ENCODE data around the gene OSM.

The OSM gene

DNA sequence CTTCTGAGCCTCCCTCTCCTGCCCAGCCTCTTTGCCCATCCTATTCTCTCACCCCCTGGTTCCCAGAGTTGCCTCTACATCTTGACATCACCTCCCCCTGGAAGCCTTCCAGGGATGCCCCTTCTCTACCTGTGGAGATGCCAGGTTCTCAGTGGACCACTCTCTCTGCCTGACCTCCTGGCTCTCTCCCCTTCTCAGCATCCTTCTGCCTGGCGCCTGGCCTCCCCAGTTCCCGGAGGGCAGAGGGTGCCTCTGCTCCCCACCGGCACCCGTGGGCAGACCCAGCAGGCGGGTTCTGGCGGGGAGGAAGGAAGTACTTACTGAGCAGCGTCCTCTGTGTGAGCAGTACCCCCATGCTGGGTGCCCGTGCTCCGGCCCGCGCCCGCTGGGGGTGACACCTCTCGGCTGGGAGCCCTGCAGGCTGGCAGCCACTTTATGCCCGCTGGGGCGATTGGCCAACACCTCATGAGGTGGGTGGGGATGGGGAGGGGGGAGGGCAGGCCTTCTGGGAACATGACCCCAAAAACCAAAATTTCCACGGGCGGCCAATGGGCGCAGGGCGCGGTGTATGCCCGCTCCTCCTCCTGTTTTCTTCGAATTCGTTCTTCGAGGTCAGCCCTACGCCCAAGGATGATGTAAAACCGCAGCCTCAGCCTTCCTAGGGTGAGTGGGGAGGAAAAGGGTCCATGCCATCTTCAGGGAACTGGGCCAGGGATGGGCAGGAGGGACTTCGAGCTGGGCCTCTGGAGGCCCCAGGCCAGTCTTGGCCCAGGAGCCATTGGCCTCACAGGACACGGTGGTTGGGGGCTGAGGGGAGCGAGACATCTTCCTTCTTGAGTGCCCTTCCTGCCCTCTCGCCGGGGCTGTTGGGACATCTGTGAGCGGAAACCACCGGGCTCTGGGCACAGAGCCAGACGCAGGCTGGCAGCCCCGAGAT is at the start of gene OSM:
OSM (minus strand) TSS at position 407 of the 937 bp plus-strand sequence; CDS start at position 355, 52 bp downstream.
- DNase-seq: peak; percentile 70

DNA sequence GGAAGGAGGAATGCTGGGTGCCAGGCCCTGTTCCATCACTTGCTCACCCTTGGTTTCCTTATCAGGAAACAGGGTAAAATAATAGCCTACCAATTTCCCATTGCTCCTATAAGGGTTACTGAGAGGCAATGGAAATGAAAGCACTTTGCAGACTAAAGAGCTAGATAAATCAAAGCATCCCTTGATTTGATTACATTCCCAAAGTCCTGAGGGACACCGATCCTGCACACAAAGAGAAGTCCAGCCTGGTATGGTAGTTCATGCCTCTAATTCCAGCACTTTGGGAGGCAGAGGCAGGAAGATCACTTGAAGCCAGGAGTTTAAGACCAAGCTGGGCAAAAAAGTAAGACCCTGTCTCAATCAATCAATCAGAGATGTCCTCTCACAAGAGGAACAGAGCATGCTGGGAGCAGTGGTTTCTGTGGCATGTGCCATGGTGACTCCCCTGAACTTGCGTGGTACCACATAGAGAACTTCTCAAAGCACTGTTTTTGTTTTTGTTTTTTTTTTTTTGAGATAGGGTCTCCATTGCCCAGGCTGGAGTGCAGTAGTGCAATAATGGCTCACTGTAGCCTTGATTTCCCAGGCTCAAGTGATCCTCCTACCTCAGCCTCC is 49.4 kb upstream of the OSM start:
- DNase-seq: no peak

DNA sequence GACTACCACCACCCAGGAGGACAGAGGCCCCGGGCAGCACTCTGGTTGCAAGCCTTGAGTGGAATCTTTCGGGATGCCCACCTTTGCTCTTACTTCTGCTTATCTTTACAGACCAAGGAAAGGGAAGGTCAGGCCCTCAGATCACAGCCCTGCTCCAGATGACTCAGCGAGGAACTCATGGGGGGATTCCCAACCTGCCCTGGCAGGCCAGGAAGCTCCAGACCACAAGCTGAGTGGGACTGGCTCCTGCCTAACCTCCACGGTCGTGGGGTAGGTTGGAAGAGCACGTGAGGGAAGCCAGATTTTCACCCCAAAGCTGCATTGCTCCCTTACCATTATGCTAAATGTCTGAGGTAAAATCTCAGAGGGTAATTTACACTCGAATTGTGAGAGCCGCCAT is 48.3 kb upstream of the OSM start:
- no peak for DNase-seq

DNA sequence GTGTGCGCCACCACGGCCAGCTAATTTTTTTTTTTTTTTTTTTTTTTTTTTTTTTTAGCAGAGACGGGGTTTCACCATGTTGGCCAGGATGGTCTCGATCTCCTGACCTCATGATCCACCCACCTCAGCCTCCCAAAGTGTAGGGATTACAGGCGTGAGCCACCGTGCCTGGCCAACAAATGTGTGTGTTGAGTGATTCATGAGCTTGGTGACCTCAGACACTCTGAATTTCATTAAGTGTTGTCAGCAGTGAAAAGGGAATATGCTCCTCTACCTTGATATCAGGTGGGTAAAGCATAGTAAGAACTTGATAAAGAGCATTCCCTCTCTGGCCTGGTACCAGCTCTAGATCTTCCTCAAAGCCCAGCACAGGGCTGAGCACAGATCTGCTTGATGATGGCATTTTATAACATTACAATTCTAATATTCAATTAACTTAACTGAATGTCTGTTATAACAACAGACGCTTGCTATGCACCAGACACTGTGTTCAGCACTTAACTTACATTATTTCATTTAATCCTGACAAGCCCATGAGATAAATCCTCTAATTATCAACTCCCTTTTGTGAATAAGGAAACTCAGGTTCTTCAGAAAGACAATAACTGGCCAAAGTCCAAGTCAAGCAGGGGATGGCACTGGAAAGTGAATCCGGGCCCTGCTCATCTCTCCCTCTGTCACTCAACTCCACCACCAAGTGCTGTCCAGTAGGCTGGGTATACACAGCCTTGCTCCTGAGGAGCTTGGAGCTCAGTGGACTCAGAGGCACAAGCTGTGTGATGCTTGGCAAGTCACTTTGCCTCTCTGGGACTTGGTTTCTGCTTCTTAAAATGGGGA is 47.1 kb upstream of the OSM start:
- DNase-seq: no peak

DNA sequence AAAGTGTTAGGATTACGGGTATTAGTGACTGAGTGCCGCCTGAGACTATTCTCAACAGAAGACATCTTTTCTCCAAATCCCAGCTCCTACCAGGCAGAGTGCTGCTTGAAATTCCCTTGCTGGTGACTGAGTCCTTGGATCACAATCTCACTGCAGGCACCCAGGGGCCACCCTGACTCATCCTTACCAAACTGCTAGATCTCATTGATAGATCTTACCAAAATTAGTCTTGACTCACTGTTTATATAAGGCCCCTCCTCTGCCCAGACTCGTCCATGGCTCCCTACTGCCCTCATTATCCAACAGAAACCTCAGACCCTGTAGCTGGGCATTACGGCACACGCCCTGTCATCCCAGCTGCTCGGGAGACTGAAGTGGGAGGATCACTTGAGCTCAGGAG is 45.4 kb upstream of the OSM start:
- DNase-seq: no peak

DNA sequence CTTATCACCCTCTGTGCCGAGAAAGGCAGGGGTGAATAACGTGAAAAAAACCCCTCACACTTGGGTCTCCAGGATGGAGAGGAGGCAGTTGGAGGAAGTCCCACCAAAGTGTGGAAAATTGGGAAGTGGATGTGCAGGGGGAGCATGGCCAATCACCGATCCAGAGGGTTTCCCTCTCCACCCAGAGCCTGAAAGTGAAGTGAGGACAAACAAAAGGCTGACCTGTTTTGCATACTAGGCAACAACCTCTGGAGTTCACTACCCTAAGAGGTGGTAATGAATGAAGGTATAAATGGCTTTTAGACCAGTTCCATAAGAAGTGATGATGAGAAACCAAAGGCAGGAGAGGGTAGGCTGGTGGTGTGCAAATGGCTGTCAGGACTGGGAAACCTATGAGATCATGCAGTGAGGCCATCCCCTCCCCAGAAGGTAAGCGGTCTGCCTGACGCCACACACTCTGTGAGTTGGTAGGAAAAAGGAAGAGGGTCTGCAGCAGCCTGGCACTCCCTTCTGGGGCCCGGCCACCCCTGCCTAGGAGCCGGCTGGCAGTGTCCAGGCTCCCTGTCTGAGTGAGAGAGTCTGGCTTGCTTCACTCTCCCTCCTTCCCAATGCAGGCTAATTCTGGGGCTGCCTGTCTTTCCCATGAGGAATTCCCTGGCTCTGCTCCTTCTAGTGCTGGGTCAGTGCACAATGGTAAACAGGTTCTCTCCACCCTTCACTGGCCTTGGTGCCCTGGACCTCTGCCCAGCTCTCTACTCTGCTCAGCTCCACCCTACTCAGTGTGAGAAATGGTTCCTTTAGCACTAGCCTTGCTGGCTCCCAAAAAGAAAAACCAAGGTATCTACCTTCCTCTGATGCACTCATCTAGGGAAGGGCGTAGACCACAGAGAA is 44.5 kb upstream of the OSM start:
- no peak for DNase-seq

DNA sequence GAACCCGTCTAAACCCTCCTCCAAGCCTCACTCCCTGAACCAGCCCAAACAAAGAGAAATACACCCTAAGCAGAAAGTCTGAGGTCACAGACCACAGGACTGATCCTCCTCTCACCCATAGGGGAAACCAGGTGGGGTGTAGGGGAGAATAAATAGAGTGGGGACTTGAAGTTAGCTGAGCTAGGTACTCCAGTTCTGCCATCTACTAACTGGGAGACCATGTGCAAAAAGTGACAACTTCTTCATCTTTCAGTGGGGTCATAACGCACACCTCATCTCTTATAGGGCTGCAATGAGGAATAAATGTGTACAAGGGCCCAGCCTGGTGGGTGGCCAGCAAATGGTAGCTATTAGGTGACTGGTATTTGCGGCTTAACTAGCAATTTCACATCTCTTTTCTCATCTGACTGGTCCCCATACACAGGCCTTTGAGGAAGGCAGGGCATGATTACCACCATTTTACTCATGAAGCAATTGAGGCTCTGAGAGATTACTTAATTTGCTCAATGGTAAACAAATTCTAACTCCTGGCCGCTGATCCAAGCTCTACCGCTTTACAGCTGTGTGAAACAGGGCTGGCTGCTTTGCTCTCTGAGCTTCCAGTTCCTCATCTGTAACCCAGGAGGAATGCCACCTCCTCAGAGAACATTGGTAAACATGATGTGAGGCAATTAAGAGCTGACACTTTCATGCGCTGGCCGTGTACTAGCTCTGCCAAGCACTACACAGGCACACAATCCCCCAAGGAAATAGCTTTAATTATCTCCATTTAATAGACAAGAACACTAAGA is 43.5 kb upstream of the OSM start:
- no peak for DNase-seq

DNA sequence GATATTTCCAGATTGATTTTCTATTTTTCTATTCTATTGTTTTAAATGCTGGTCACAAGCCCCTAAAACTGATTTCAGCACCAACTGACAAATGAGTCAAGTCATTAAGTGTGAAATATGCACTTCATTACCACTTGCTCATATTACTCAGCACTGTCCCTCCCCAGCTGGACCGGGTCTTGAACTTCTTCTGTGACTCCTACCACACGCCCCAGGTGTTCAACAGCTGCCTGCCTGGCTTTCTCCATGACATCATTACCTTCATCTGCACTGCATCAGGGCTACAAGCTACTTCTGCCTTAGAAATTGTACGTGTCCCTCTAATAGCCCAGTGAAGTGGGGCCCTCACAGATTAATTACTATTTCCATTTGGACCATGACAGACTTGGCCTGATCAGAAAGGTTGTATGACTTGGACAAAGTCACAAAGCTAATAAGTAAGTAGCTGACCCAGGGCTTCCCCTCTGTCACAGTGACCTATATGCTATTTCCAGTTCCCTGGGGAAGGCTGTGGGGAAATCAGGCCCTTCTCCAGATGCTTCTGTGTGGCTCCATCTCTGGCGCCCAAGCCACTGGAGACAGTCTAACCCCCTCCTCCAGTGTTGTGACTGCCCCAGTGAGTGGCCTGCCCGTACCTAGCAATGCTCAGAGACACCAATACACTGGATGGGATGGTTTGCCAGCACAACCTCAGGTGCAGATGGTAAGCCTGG is 42.0 kb upstream of the OSM start:
- peak; percentile 44 for DNase-seq

DNA sequence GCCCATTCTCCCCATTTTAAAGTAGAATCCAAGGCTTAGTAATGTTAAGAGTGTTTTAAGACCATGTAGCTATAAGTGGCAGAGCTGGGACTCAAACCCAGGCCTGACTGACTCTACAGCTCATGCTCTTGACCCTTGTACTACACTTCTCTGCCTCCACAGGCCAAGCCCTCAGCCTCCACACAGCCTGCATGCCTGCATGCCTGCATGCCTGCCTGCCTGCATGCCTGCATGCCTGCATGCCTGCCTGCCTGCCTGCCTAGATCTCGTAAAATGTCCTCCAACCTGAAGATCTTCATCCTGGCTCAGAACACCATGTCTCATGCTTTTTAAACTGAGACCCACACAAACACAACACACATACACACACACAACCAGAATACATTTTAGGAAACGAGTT is 41.4 kb upstream of the OSM start:
- DNase-seq: no peak

DNA sequence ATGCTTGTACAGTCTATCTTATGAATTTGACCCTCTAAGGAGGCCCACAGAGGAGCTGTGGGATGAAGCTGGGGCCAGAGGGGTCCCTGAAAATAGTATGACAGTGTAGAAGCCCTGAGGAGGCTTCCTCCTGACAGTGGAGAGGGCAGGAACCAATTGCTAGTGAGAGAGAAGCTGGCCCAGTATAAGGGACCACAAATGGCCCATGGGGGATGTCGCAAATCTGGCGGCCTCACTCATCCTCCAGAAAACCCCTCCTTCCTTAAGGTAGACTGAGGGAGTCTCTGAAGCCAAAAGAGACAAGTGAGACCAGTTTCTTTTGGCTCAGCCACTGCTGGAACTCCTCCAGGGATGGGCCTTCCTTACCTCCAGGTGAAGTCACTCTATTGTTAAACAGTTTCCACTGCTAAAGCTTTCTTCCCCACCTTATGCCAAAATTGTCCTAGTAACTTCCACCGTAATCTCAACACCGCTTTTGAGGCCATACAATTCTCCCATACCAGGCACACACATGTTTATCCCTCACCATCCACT is 40.5 kb upstream of the OSM start:
- peak; percentile 9 for DNase-seq

DNA sequence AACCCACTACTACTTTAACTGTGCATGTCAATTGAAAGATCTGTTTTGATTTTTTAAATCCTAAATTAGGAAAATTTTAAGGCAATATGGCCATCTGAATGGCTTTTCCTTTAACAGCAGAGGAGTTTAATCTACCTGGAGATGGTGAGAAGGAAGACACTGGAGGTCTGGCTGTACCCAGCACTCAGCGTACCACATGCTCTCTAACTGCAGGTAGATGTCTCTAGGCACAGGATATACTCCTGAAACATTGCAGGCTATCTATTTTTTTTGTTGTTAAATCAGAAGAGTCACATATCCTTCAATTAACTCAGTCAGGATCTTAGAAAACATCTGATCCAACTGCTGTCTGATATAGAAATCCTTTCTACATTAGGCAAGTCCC is 40.0 kb upstream of the OSM start:
- DNase-seq: no peak

DNA sequence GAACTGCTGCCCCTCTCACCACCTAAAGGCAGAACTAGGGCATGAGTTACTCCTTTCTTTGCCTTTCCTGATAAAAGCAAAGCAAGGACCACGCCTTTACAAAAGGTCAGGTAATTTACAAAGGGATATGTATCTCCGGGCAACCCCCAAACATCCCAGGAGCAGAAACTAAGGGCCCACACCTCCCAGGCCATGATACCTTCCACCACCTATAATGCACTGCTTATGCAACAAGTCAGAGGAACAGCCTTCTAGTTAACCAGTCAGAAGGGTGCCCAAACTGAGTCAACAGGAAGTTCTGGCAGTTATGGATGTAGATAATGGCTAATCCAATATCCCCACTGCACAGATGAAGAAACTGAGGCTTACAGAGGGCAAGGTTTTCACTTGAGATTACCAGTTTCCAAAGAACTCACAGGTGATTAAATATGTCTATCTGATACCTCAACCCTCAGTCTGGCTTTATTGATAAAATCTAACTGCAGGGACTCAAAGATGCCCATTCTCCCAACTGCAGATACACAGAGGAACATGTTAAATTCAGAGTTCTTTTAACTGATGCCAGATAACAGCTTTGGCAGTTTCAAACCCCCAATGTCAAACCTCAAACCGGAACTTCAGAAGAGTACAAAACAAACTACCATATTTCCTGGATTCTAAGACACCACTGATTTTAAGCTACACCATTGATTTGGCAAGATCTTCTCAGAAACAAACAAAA is 39.4 kb upstream of the OSM start:
- no peak for DNase-seq

DNA sequence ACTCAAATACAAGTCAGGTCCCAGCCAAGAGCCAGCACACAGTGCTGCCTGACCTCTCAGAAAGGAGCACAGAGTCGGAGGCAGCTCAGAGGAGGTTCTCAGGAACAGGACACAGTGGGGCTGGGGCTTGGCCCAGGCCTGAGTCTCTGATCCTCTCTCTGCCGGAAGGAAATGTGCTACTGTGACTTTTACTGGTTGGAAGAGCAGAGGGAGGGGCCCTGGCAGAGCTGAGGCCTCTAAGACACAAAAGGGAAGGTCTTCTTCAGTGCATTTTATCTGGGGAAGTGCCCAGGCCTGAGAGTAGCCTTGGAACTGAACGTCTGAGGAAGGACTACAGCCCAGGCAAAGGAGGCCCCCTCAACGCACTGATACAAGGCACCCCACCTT is 38.9 kb upstream of the OSM start:
- peak; percentile 21 for DNase-seq

DNA sequence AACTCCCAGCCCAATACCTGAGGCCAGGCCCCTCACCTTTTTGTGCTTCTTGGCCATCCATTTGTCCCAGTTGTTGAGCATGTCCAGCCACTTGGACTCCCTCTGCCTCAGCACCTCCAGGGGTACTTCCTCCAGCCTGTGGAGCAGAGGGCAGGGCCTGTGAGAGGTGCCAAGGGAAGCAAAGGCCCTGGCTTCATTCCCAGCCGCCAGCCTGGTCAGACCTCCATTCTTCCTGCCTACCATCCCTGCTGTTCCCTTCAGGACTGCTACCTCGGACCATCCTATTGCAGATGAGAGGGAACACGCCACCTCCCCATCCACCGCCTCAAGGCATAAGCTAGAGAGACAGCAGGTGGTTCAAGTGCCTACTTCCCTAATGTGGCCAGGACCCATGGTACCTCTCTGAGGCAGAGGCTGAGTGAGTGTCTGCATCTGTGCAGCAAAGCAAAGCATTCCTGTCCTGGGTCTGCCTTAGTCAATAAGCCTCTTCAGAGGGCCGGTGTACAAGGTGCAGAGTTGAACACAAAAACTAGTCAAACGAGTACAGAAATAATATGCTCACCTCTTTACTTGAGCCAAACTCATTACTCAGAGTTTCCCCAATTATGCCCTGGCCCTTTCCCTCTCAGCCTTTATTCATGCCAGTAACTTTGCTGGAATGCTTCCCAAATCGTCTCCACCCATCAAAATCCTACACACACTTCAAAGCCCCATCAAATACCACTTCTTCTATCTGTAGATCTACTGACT is 38.0 kb upstream of the OSM start:
- no peak for DNase-seq

DNA sequence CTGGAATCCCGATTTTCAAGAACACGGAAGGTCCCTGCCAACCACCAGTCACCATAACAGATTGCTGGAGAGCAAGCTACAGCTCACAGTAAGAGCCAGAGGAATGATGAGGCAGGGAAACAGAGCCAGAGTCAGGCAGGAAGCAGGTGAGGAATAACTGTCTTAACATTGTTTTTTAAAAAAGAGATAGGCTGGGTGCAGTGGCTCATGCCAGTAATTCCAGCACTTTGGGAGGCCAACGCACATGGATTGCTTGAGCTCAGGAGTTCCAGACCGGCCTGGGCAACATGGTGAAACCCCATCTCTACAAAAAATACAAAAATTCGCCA is 36.1 kb upstream of the OSM start:
- no peak for DNase-seq

DNA sequence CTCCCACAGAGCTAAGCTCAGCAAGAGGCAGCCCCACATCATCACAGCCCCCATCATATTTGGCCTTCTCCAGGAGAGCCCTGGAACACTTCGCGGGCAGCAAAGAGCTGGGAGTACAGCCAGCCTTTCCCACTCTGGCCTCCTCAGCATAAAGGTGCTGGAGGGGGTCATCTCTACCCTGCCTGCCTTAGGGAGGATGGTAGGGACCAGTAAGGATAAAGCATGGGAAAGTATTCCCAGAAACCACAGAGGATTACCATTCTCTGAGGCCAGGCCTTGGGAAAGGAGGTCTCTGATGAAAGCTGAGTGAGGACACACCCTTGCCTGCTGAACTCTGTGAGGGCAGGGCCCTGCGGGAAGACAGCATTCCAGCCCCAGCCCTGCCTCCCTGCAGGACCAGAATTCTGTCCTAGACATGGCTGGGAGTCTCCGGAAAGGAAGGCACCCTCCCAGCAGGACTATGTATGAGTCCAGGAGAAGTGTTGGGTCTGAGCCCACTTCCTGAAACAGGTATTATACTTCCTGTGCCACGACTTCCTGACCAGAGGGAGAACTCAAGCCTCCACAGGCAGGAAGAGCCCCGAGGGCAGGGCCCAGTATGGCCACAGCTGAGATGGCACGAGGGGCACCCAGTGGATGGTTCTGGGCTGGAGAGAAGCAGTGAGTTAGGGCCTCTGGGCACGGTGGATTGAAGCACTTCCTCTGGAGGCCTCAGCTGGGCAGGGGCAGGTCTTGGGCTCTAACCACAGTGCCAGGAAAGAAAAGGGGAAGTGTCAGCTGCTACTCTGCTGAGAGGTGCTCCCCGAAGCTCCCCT is 35.6 kb upstream of the OSM start:
- DNase-seq: no peak

DNA sequence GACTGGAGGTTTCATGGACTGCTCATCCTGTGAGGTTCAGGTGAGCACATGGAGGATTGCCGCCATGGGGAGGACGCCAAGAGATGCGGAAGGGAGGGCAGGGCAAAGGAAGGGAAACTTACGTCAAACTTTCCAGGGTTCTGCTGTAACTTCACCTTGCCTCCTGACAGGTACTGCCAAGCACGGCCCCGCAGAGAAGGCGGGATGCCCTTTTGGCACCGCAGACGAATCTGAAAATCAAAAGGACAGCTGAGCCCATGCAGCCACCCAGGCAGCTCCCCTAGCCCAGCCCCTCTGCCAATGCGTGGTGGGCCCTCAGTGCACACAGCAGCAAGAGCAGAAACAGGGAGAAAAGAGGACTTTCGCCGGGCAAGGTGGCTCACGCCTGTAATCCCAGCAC is 32.7 kb upstream of the OSM start:
- no peak for DNase-seq

DNA sequence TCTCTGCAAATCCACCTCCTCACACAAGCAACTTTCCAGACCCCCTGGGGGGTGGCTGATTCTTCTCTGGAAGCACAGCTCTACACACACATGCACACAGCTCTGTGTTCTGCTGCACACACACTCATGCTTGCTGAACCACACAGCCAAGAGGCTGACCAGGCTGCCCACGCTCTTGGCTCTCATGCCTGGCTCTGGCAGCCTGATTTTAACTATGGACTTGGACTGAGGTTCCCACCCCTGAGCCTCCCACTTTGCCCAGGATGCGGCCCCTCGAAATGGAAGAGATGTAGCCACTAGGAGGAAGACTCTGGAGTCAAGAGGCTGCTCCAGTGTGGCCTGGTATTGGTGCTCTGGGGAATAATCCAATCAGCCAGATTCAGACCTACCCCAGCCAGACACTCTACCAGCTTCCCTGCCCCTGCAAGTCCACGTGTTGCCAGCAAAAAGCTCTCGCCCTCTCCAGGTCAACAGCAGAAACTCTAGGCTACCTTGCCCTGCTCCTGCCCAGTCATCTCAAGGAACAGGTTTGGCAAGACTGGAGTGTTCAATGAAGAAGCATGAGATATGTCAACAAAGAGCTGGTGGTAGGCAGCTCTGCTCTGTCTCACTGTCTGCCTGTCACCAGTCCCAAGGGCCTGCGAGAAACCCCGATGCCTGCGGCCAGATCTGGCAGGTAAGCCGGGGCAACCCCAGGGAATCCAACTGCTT is 31.5 kb upstream of the OSM start:
- DNase-seq: no peak

All from NK-92 treated with Interleukin-12 subunit alpha and Interleukin-12 subunit beta, amount 100 ng/mL, for 24 hours (cell line).